ENCODE data around the gene LINGO1.

The LINGO1 gene

GRCh38 chr15:77667338-77668234 is 34.9 kb upstream of the LINGO1 start:
- in situ Hi-C loops (cut with HindIII; ENCODE audit: low pct_unique_long_range_greater_than_20kb, low sequenced_read_pairs) = no loop called here
- no peak for DNase-seq (ENCODE audit: low read depth in 1 of 2, low spot score in 1 of 2)
- no peak for TF ChIP-seq JUND (IDR thresholded peaks at IDR 0.05; ENCODE audit: low read depth)

GRCh38 chr15:77666296-77666660 is 33.6 kb upstream of the LINGO1 start:
- no peak for DNase-seq (ENCODE audit: low read depth in 1 of 2, low spot score in 1 of 2)
- TF ChIP-seq JUND (IDR thresholded peaks at IDR 0.05; ENCODE audit: low read depth) = no peak
- in situ Hi-C loops (cut with HindIII; ENCODE audit: low pct_unique_long_range_greater_than_20kb, low sequenced_read_pairs) = no loop called here

- no peak for DNase-seq (ENCODE audit: low read depth in 1 of 2, low spot score in 1 of 2)
- no peak for TF ChIP-seq JUND (IDR thresholded peaks at IDR 0.05; ENCODE audit: low read depth)
- in situ Hi-C loops (cut with HindIII; ENCODE audit: low pct_unique_long_range_greater_than_20kb, low sequenced_read_pairs) = no loop called here
Measured at GRCh38 chr15:77665530-77666295, 33.0 kb upstream of the LINGO1 start.

- in situ Hi-C loops (cut with HindIII; ENCODE audit: low pct_unique_long_range_greater_than_20kb, low sequenced_read_pairs) = no loop called here
- no peak for TF ChIP-seq JUND (IDR thresholded peaks at IDR 0.05; ENCODE audit: low read depth)
- DNase-seq (ENCODE audit: low read depth in 1 of 2, low spot score in 1 of 2) = no peak
Measured at GRCh38 chr15:77664428-77664827, 31.7 kb upstream of the LINGO1 start.

DNA sequence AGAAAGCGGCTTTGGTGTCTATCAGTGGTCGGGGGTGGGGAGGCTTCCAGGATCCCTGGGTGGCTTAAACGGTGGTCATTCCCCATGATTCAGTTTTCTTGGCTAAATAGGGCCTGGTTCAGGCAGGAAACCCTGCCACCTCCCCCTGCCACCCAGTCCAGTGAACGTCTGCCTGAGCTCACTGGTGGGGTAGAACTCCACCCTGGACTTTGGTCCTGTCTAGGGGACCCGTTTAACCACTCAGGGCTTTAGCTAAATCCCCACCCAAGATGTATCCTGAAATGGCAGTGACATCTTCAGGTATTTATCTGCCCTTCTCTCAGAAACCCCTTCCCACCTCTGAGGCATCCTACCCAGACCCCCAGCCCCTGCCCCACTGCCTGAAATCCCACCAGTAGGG is 30.5 kb upstream of the LINGO1 start:
- in situ Hi-C loops (cut with HindIII; ENCODE audit: low pct_unique_long_range_greater_than_20kb, low sequenced_read_pairs) = no loop called here
- TF ChIP-seq JUND (IDR thresholded peaks at IDR 0.05; ENCODE audit: low read depth) = no peak

GRCh38 chr15:77659350-77660321 is 26.9 kb upstream of the LINGO1 start:
- in situ Hi-C loops (cut with HindIII; ENCODE audit: low pct_unique_long_range_greater_than_20kb, low sequenced_read_pairs) = no loop called here
- no peak for TF ChIP-seq JUND (IDR thresholded peaks at IDR 0.05; ENCODE audit: low read depth)
- peak; percentile 55 to 69 for DNase-seq (ENCODE audit: low read depth in 1 of 2, low spot score in 1 of 2)

More for the DNA sequence above, 30.5 kb upstream of the LINGO1 start:
- DNase-seq (ENCODE audit: low read depth in 1 of 2, low spot score in 1 of 2) = no peak

DNA sequence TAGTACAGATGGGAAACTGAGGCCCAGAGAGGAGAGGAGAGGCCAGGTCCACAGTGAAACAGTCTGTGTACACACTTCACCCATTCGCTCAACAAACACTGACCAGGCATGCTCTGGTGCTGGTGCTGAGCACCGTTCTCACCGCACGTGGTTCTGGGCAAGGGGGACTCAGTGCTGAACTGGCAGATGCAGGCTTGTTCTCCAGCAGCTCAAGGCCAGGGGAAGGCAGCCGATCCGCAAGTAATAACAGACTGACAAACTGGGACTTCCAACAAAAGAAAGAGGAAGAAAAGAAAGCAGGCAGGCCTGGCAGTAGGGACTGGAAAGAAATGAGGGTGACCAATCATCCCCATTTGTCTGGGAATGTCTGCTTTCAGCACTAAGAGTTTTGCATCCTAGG is 25.6 kb upstream of the LINGO1 start:
- in situ Hi-C loops (cut with HindIII; ENCODE audit: low pct_unique_long_range_greater_than_20kb, low sequenced_read_pairs) = no loop called here
- no peak for TF ChIP-seq JUND (IDR thresholded peaks at IDR 0.05; ENCODE audit: low read depth)
- DNase-seq (ENCODE audit: low read depth in 1 of 2, low spot score in 1 of 2) = no peak

GRCh38 chr15:77657634-77658238 is 25.0 kb upstream of the LINGO1 start:
- no peak for TF ChIP-seq JUND (IDR thresholded peaks at IDR 0.05; ENCODE audit: low read depth)
- no peak for DNase-seq (ENCODE audit: low read depth in 1 of 2, low spot score in 1 of 2)
- in situ Hi-C loops (cut with HindIII; ENCODE audit: low pct_unique_long_range_greater_than_20kb, low sequenced_read_pairs) = no loop called here

DNA sequence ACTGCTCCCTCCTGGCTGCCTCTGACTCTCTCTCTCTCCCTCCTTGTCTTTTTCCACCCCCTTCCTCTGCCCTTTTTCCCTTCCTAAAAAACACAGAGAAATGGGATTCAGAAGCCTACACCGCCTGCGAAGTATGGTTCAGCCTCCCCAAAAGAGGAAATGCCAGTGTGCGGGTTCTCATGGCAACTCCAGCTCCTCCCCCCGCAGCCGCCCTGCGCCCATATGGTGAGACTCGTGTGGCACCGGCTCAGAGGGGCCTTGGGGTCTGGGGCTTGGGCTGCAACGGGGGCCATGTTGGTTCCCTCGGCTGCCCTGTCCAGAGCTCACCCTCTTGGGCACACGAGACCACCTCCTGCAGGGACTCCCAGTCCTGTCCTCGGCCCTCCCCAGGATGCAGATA is 23.6 kb upstream of the LINGO1 start:
- TF ChIP-seq JUND (IDR thresholded peaks at IDR 0.05; ENCODE audit: low read depth) = no peak
- in situ Hi-C loops (cut with HindIII; ENCODE audit: low pct_unique_long_range_greater_than_20kb, low sequenced_read_pairs) = no loop called here
- DNase-seq (ENCODE audit: low read depth in 1 of 2, low spot score in 1 of 2) = no peak

DNA sequence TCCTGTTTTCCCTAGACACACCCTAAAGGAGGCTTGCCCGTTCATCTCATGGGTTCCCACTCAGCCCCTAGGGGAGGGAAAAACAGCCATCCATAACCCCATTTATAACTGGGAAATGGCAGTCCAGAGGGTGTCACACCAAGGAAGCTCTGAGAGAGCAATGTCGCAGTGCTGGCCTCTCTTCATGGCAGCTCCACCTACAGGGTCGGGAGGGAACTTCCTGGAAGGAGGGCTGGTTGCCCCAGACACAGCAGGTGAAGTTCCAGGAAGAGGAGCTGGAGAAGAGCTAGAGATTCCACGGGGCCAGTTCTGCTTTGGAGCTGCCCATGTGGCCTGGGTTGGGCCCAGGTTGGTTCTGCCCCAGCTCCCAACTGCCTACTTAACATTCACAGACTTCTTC is 22.3 kb upstream of the LINGO1 start:
- DNase-seq (ENCODE audit: low read depth in 1 of 2, low spot score in 1 of 2) = peak; percentile 49 to 69
- in situ Hi-C loops (cut with HindIII; ENCODE audit: low pct_unique_long_range_greater_than_20kb, low sequenced_read_pairs) = no loop called here
- TF ChIP-seq JUND (IDR thresholded peaks at IDR 0.05; ENCODE audit: low read depth) = no peak

GRCh38 chr15:77653832-77654480 is 21.2 kb upstream of the LINGO1 start:
- in situ Hi-C loops (cut with HindIII; ENCODE audit: low pct_unique_long_range_greater_than_20kb, low sequenced_read_pairs) = no loop called here
- TF ChIP-seq JUND (IDR thresholded peaks at IDR 0.05; ENCODE audit: low read depth) = no peak
- DNase-seq (ENCODE audit: low read depth in 1 of 2, low spot score in 1 of 2) = no peak
